ENCODE measurements around the gene AGO3. TPM values are rescaled to one million over a fixed set of nuclear protein-coding genes. Genes with fewer than 3 reads are reported as not detected.
A peak's percentile ranks its signal among the peaks of the same experiment; 100 is the strongest.

Gene AGO3
- total RNA-seq, 4 donors from 2014 or later = 12.7 to 21.4 (median 18.1) TPM

DNA sequence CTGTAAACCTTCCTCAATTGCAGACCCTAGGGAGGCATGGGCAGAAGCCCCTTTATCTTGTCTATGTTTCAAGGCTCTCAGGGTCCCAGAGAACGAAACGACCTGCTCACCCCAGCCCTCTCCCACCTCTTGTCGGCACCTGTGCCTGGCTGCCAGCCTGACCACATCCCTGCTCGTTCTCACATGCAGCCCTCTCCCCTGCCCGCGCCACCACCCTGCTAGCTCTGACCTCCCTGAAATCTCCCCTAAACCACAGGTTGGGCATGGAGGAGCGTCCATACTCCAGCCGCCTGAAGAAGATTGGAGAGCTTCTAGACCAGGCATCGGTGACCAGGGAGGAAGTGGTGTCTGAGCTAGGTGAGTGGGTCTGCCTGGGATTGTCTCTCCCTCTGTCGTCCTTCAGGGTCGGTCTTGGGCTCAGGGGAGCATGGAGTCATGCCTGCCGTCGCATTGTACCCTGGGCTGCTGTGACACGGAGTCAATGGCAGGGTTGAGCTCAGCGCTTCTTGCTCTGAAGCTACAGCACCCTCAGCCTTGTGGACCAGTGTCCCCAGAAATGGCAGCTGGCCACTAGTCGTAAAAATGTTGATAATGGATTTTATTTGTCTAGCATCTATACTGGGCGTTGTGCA is 161.4 kb downstream of the AGO3 start:
- no peaks in the 10 kb centered on the region for H3K27me3 ChIP-seq
- TF ChIP-seq, protein P1, sequence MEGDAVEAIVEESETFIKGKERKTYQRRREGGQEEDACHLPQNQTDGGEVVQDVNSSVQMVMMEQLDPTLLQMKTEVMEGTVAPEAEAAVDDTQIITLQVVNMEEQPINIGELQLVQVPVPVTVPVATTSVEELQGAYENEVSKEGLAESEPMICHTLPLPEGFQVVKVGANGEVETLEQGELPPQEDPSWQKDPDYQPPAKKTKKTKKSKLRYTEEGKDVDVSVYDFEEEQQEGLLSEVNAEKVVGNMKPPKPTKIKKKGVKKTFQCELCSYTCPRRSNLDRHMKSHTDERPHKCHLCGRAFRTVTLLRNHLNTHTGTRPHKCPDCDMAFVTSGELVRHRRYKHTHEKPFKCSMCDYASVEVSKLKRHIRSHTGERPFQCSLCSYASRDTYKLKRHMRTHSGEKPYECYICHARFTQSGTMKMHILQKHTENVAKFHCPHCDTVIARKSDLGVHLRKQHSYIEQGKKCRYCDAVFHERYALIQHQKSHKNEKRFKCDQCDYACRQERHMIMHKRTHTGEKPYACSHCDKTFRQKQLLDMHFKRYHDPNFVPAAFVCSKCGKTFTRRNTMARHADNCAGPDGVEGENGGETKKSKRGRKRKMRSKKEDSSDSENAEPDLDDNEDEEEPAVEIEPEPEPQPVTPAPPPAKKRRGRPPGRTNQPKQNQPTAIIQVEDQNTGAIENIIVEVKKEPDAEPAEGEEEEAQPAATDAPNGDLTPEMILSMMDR (IDR thresholded peaks at IDR 0.05) = no peak
- no peak for TF ChIP-seq POLR2AphosphoS5 (IDR thresholded peaks at IDR 0.05)
- TF ChIP-seq POLR2A (IDR thresholded peaks at IDR 0.05) = no peak
- no peak for TF ChIP-seq EP300 (IDR thresholded peaks at IDR 0.05)
- H3K9me3 ChIP-seq = no peaks in the 10 kb centered on the region
- no peak overlapping the region for H3K4me3 ChIP-seq
- 95% methylated on average over 14 of the region's 17 CpGs for WGBS
- H3K36me3 ChIP-seq = peaks cover 32% of the 10 kb centered on the region
- H3K4me1 ChIP-seq = peaks cover 45% of the 10 kb centered on the region
- no peak overlapping the region for H3K27ac ChIP-seq
- peak in 1 of 2 donors; percentile 48 for DNase-seq (ENCODE audit: low spot score in 2 of 2)

DNA sequence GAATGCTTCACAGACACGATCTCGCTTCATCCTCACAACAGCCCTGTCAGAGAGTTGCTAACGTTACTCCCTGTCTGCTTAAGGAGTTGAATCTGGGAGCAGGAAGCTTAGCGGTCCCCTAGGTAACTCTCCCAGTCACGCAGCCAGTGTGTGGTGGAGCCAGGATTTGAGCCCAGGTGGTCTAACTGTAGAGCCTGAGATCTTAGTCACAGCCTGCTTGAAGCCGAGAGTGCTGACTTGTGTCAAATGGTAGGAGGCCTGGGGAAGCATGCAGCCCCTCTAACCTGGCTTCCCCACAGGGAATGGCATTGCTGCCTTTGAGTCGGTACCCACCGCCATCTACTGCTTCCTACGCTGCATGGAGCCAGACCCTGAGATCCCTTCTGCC is 161.9 kb downstream of the AGO3 start:
- WGBS = 84% methylated on average over 9 of the region's 9 CpGs

DNA sequence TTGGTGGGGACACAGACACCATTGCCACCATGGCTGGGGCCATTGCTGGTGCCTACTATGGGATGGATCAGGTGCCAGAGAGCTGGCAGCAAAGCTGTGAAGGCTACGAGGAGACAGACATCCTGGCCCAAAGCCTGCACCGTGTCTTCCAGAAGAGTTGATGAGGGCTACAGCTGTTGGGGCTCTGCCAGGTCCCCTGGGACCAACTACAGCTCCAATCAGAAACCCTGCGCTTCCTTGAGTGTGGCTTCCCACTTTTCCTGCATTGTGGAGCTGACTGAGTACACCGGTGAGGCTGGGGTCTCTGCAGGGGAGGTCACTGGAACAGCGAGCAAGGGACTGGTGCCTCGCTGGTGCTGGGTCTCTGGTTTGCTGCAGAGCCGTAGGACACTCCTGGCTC is 162.3 kb downstream of the AGO3 start:
- H3K27ac ChIP-seq = peak overlapping the region; percentile 17
- TF ChIP-seq, protein P1 (IDR thresholded peaks at IDR 0.05) = no peak
- TF ChIP-seq EP300 (IDR thresholded peaks at IDR 0.05) = no peak
- TF ChIP-seq POLR2A (IDR thresholded peaks at IDR 0.05) = no peak
- TF ChIP-seq POLR2AphosphoS5 (IDR thresholded peaks at IDR 0.05) = no peak
- no peaks in the 10 kb centered on the region for H3K9me3 ChIP-seq
- H3K4me1 ChIP-seq = peaks cover 42% of the 10 kb centered on the region
- H3K27me3 ChIP-seq = no peaks in the 10 kb centered on the region
- 75% methylated on average over 7 of the region's 7 CpGs for WGBS
- peaks cover 32% of the 10 kb centered on the region for H3K36me3 ChIP-seq
- peak in 1 of 2 donors; percentile 50 for DNase-seq (ENCODE audit: low spot score in 2 of 2)
- H3K4me3 ChIP-seq = no peak overlapping the region

More for the DNA sequence above, 161.9 kb downstream of the AGO3 start:
- H3K27me3 ChIP-seq = no peaks in the 10 kb centered on the region
- no peak overlapping the region for H3K27ac ChIP-seq
- peaks cover 32% of the 10 kb centered on the region for H3K36me3 ChIP-seq
- peak in 1 of 2 donors; percentile 39 for DNase-seq (ENCODE audit: low spot score in 2 of 2)
- no peak for TF ChIP-seq POLR2AphosphoS5 (IDR thresholded peaks at IDR 0.05)
- TF ChIP-seq, protein P1 (IDR thresholded peaks at IDR 0.05) = no peak
- no peak for TF ChIP-seq POLR2A (IDR thresholded peaks at IDR 0.05)
- no peak for TF ChIP-seq EP300 (IDR thresholded peaks at IDR 0.05)
- H3K4me3 ChIP-seq = no peak overlapping the region
- H3K9me3 ChIP-seq = no peaks in the 10 kb centered on the region
- H3K4me1 ChIP-seq = peaks cover 45% of the 10 kb centered on the region

DNA sequence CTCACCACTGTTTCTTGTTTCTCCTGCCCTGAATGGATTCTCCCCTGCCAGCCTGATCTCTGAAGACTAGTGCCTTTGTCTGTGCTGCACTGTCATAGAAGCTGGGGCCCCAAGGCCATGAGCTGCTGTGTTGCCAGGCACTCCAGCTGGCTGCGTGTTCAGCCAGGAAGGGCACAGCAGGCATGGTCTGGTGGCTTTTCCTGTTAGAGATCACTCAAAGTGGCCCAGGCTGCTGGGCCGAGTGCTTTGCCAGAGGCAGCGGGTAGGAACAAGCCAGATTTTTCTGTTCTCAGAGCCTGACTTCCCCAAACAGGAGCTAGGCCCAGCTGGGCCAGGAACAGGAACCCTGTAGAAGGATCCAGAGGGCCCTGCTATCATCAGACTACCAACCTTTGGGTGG is 163.0 kb downstream of the AGO3 start:
- H3K4me1 ChIP-seq = peaks cover 38% of the 10 kb centered on the region
- DNase-seq (ENCODE audit: low spot score in 2 of 2) = peak; percentile 67 to 78
- H3K27ac ChIP-seq = peak overlapping the region; percentile 17
- TF ChIP-seq POLR2AphosphoS5 (IDR thresholded peaks at IDR 0.05) (no peak), POLR2A (IDR thresholded peaks at IDR 0.05) (no peak), EP300 (IDR thresholded peaks at IDR 0.05) (no peak)
- TF ChIP-seq, protein P1 (IDR thresholded peaks at IDR 0.05) = no peak
- WGBS = 50% methylated on average over 2 of the region's 3 CpGs
- H3K27me3 ChIP-seq = no peaks in the 10 kb centered on the region
- H3K36me3 ChIP-seq = peaks cover 32% of the 10 kb centered on the region
- no peaks in the 10 kb centered on the region for H3K9me3 ChIP-seq
- H3K4me3 ChIP-seq = no peak overlapping the region

DNA sequence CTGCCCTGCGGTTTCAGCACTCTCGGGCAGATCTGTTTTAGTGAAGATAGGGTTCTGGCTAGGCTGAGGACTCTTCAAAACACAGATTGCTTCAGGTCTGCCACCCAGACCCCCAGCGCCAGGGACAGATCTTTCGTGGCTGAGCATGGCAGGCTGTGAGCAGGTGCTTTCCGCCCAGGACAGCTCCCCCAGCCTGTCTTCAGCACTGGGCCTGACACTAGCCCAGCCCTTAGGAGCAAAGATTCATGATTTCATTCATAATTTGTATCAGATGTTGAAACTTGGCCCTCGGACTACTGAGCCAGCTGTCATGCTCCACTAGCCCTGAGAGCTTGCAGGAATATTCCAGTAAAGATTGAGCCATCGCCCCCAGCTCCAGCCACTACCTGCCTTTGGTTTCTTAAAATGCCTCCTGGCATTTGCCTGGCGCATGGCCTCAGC is 163.7 kb downstream of the AGO3 start:
- DNase-seq (ENCODE audit: low spot score in 2 of 2) = peak; percentile 46 to 80
- Histone ChIP-seq H3K27me3 (no peaks in the 10 kb centered on the region), H3K36me3 (peaks cover 32% of the 10 kb centered on the region), H3K9me3 (no peaks in the 10 kb centered on the region), H3K4me3 (no peak overlapping the region), H3K27ac (peak overlapping the region; percentile 14), H3K4me1 (peaks cover 33% of the 10 kb centered on the region)
- TF ChIP-seq EP300 (IDR thresholded peaks at IDR 0.05) (no peak), POLR2A (IDR thresholded peaks at IDR 0.05) (no peak), POLR2AphosphoS5 (IDR thresholded peaks at IDR 0.05) (no peak)
- TF ChIP-seq, protein P1 (IDR thresholded peaks at IDR 0.05) = no peak
- WGBS = 64% methylated on average over 8 of the region's 8 CpGs

Data from suprapubic skin (tissue), 4 donors.